ENCODE results near the gene GDF10. TPM values are rescaled to one million over a fixed set of nuclear protein-coding genes. Genes with fewer than 3 reads are reported as not detected.

GDF10 gene
- total RNA-seq, 1 donor from 2014 or later = 14.5 TPM

- Histone ChIP-seq H3K27ac (no peak overlapping the region), H3K9me3 (no peaks in the 10 kb centered on the region), H3K36me3 (no peaks in the 10 kb centered on the region), H3K4me3 (no peak overlapping the region), H3K4me1 (no peaks in the 10 kb centered on the region), H3K27me3 (ENCODE audit: low read depth) (no peaks in the 10 kb centered on the region)
- TF ChIP-seq CTCF (IDR thresholded peaks at IDR 0.05) = no peak
- ATAC-seq = no peak
- intact Hi-C loops (cut with DNase I) = no loop called here
- DNase-seq = no peak
Observed at GRCh38 chr10:47351899-47352815, 52.2 kb downstream of the GDF10 start.

- Histone ChIP-seq H3K4me3 (no peak overlapping the region), H3K27me3 (ENCODE audit: low read depth) (no peaks in the 10 kb centered on the region)
- TF ChIP-seq CTCF (IDR thresholded peaks at IDR 0.05) = no peak
Observed at GRCh38 chr10:47353351-47353750, 53.4 kb downstream of the GDF10 start.

GRCh38 chr10:47354165-47354564 lies 54.2 kb downstream of the GDF10 start:
- DNase-seq (no peak), ATAC-seq (no peak)
- Histone ChIP-seq H3K27ac (no peak overlapping the region), H3K27me3 (ENCODE audit: low read depth) (no peaks in the 10 kb centered on the region), H3K4me3 (no peak overlapping the region), H3K4me1 (no peaks in the 10 kb centered on the region), H3K36me3 (no peaks in the 10 kb centered on the region), H3K9me3 (no peaks in the 10 kb centered on the region)
- intact Hi-C loops (cut with DNase I) = no loop called here
- no peak for TF ChIP-seq CTCF (IDR thresholded peaks at IDR 0.05)

More at GRCh38 chr10:47353351-47353750, 53.4 kb downstream of the GDF10 start:
- Histone ChIP-seq H3K36me3 (no peaks in the 10 kb centered on the region), H3K4me1 (no peaks in the 10 kb centered on the region), H3K9me3 (no peaks in the 10 kb centered on the region), H3K27ac (no peak overlapping the region)
- no peak for ATAC-seq
- no peak for DNase-seq
- intact Hi-C loops (cut with DNase I) = no loop called here

GRCh38 chr10:47354900-47355299 lies 54.9 kb downstream of the GDF10 start:
- no peak for TF ChIP-seq CTCF (IDR thresholded peaks at IDR 0.05)
- Histone ChIP-seq H3K27me3 (ENCODE audit: low read depth) (no peaks in the 10 kb centered on the region), H3K27ac (no peak overlapping the region), H3K9me3 (no peaks in the 10 kb centered on the region), H3K36me3 (no peaks in the 10 kb centered on the region), H3K4me3 (no peak overlapping the region), H3K4me1 (no peaks in the 10 kb centered on the region)
- ATAC-seq (no peak), DNase-seq (no peak)
- intact Hi-C loops (cut with DNase I) = no loop called here

GRCh38 chr10:47356708-47357107 lies 56.7 kb downstream of the GDF10 start:
- no peaks in the 10 kb centered on the region for H3K36me3 ChIP-seq
- no peak for TF ChIP-seq CTCF (IDR thresholded peaks at IDR 0.05)
- no peaks in the 10 kb centered on the region for H3K27me3 ChIP-seq (ENCODE audit: low read depth)
- H3K4me1 ChIP-seq = no peaks in the 10 kb centered on the region
- DNase-seq = no peak
- H3K27ac ChIP-seq = no peak overlapping the region
- intact Hi-C loops (cut with DNase I) = no loop called here
- H3K4me3 ChIP-seq = no peak overlapping the region
- no peaks in the 10 kb centered on the region for H3K9me3 ChIP-seq
- no peak for ATAC-seq

Measured in lower lobe of right lung (tissue), 2 donors.